ENCODE data around the gene VWA3A. TPM values are rescaled to one million over a fixed set of nuclear protein-coding genes. Genes with fewer than 3 reads are reported as not detected.

Gene VWA3A
- total RNA-seq, 1 donor from 2014 or later: 12.3 TPM

DNA sequence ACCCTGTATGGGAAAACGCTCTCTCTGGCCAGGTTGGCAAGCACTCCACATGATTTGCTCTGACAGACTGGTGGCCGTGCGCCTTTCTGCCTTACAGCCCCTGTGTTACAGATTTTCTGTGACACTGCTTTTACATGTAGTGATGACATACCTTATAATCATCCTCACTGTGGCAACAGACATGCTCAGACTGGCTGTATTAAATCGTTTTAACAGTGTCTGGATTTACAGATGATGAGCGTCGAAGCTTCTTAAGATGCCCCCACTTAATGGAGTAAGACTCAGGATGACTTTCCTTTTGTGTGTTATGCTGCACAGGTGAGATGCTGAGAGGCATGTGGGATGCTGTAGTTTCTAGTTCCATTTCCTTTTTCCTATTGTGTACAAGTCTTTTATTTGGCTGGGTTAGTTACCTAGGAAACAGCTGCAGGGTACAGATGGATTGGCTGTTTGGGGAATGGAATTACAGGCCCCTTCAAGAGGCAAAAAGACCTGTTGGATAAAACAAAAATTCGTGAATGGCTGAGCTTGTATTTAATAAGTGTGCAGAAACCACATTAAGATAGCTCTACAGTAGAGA is 20.9 kb upstream of the VWA3A start:
- TF ChIP-seq, protein P1, sequence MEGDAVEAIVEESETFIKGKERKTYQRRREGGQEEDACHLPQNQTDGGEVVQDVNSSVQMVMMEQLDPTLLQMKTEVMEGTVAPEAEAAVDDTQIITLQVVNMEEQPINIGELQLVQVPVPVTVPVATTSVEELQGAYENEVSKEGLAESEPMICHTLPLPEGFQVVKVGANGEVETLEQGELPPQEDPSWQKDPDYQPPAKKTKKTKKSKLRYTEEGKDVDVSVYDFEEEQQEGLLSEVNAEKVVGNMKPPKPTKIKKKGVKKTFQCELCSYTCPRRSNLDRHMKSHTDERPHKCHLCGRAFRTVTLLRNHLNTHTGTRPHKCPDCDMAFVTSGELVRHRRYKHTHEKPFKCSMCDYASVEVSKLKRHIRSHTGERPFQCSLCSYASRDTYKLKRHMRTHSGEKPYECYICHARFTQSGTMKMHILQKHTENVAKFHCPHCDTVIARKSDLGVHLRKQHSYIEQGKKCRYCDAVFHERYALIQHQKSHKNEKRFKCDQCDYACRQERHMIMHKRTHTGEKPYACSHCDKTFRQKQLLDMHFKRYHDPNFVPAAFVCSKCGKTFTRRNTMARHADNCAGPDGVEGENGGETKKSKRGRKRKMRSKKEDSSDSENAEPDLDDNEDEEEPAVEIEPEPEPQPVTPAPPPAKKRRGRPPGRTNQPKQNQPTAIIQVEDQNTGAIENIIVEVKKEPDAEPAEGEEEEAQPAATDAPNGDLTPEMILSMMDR (IDR thresholded peaks at IDR 0.05): no peak
- DNase-seq (no peak), ATAC-seq (no peak)
- intact Hi-C loops (cut with DNase I): loop anchor here (10.0 kb wide), 1 partner anchor 67 kb away; the partner anchor contains the start of genes MOSMO and PDZD9
- H3K27ac ChIP-seq: no peak overlapping the region
- H3K9me3 ChIP-seq: peaks cover 3% of the 10 kb centered on the region
- no peaks in the 10 kb centered on the region for H3K36me3 ChIP-seq
- H3K4me1 ChIP-seq: peaks cover 16% of the 10 kb centered on the region
- no peak overlapping the region for H3K4me3 ChIP-seq
- no peaks in the 10 kb centered on the region for H3K27me3 ChIP-seq (ENCODE audit: low read depth)

DNA sequence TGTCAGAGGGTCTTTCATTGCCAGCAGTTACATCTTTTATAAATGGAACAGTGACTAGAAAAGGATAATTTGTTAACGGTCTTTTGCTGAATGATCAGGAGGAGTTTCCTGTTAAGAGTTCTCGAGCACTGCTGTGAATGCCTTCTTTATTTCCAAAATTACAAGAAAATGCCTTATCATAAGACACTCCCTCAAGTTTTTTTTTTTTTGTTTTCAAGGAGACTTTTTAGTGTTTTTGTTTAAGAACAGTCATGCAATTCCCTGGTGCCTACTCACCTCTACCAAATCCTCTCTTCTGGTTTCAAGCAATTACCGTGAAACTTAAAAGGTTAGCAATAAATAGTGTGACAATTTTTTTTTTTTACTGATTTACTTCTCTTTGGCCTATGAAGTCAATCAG is 19.0 kb upstream of the VWA3A start:
- TF ChIP-seq, protein P1 (IDR thresholded peaks at IDR 0.05): no peak
- no peaks in the 10 kb centered on the region for H3K27me3 ChIP-seq (ENCODE audit: low read depth)
- H3K27ac ChIP-seq: no peak overlapping the region
- no peaks in the 10 kb centered on the region for H3K9me3 ChIP-seq
- no peak overlapping the region for H3K4me3 ChIP-seq
- DNase-seq (no peak), ATAC-seq (no peak)
- intact Hi-C loops (cut with DNase I): loop anchor here (10.0 kb wide), 1 partner anchor 69 kb away; the partner anchor contains the start of genes MOSMO and PDZD9
- peaks cover 16% of the 10 kb centered on the region for H3K4me1 ChIP-seq
- H3K36me3 ChIP-seq: no peaks in the 10 kb centered on the region

DNA sequence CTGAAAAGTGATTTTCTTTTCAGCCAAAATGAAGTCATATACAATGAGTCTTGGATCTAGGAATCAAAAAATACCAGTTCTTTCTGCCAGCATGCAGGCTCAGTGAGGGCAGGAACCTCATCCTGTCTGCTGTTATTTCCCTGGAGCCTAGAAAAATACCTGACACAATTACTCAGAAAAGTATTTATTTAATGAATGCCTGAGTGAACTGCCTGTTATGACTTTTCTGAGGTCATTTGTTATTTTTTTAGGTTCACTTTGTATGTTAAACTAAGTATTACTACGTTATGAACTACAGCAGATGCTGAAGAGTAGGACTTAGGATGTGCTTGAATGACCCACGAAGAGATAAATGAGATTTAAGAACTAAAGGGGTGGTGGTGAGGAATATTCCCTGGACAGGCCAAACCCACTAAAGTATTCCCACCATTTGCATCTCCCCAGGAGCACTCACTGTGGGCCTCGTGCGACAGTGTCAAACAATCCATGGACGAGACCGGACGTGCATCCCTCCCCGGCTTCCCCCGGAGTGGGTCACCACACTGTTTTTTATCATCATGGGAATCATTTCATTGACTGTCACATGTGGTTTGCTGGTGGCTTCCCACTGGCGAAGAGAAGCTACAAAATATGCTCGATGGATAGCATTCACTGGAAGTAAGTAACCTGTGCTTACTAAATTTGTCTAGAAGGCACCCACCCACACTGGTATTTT is 17.1 kb upstream of the VWA3A start:
- Histone ChIP-seq H3K27me3 (ENCODE audit: low read depth) (no peaks in the 10 kb centered on the region), H3K27ac (no peak overlapping the region), H3K4me1 (peaks cover 14% of the 10 kb centered on the region), H3K9me3 (no peaks in the 10 kb centered on the region), H3K36me3 (peaks cover 9% of the 10 kb centered on the region), H3K4me3 (no peak overlapping the region)
- DNase-seq: no peak
- ATAC-seq: no peak
- intact Hi-C loops (cut with DNase I): loop anchor here (10.0 kb wide), 1 partner anchor 70 kb away; the partner anchor contains the start of genes MOSMO and PDZD9
- TF ChIP-seq, protein P1 (IDR thresholded peaks at IDR 0.05): no peak

DNA sequence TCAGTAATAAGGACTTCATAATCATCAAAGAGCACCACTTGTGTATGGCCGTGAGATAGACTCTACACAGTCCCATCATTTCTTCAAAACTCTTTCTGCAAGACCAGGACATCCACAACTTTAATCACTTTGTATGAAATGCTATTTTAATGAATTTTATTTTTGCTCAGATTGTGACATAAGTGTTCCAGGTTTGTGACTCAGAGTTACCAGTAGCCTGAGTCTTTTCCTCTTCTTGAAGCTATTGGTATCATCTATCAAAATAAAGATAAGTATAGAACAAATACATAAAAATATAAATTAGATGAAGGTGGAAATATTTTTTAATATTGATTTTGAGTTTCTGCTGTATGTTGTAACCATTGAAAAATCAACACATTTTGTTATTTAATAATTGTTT is 16.6 kb upstream of the VWA3A start:
- H3K9me3 ChIP-seq: no peaks in the 10 kb centered on the region
- DNase-seq (no peak), ATAC-seq (no peak)
- no peak overlapping the region for H3K27ac ChIP-seq
- peaks cover 8% of the 10 kb centered on the region for H3K4me1 ChIP-seq
- peaks cover 9% of the 10 kb centered on the region for H3K36me3 ChIP-seq
- no peaks in the 10 kb centered on the region for H3K27me3 ChIP-seq (ENCODE audit: low read depth)
- TF ChIP-seq, protein P1 (IDR thresholded peaks at IDR 0.05): no peak
- intact Hi-C loops (cut with DNase I): loop anchor here (10.0 kb wide), 1 partner anchor 71 kb away; the partner anchor contains the start of genes MOSMO and PDZD9
- H3K4me3 ChIP-seq: no peak overlapping the region

DNA sequence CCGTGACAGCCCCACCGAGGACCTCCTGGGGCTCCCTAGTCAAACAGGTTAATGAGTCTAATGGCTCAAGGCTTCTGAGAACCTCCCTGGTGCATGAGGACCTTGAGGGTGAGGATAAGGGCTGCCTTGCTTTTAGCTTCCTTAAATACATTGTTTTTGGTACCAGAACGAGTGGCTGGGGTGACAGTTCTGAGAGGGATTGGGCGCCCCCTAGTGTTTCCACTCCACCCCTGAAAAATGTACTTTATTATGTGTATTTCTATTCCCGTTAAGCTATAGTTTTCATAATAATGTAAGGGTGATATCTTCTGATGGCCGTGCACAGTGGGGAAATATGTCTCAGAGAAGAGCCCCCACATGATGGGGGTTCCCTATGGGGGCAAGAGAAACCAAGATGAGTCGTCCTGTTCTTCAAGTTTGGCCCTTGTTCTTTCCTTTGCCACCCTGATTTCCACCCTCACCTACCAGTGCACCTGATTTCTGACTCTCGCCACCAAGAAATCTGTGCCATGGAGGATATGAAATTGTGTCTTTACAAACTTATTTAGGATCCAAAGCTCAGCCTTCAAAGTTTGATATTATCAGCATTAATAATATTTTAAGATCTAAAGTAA is 14.5 kb upstream of the VWA3A start:
- TF ChIP-seq, protein P1 (IDR thresholded peaks at IDR 0.05): peak; percentile 80
- ATAC-seq: peak; percentile 59 to 80
- Histone ChIP-seq H3K4me3 (no peak overlapping the region), H3K27ac (no peak overlapping the region), H3K36me3 (peaks cover 12% of the 10 kb centered on the region), H3K4me1 (no peaks in the 10 kb centered on the region), H3K9me3 (no peaks in the 10 kb centered on the region), H3K27me3 (ENCODE audit: low read depth) (no peaks in the 10 kb centered on the region)
- intact Hi-C loops (cut with DNase I): loop anchor here (10.0 kb wide), 1 partner anchor 73 kb away; the partner anchor contains the start of genes MOSMO and PDZD9
- DNase-seq: no peak

All from lower lobe of right lung (tissue), 2 donors.